HEK293 (cell line): ENCODE measurements around the gene BHLHE23.

Source experiments
- EGR2 ChIP-seq: fragments of 450-650 bp; formaldehyde crosslinking; IDR thresholded peaks from 2 replicates; pipeline ENCODE4 v1.5.1; 2016; ENCODE audit warnings: low read depth, missing biosample characterization, missing genetic modification characterization
- FEZF1 ChIP-seq: fragments of 450-650 bp; formaldehyde crosslinking; IDR thresholded peaks from 2 replicates; pipeline ENCODE4 v1.5.1; 2016; ENCODE audit warnings: missing biosample characterization, missing genetic modification characterization
- GLIS2 ChIP-seq: fragments of 450-650 bp; formaldehyde crosslinking; IDR thresholded peaks from 2 replicates; pipeline ENCODE4 v1.5.1; 2016; ENCODE audit warnings: missing biosample characterization, missing genetic modification characterization
- KLF16 ChIP-seq: fragments of 450-650 bp; formaldehyde crosslinking; IDR thresholded peaks from 2 replicates; pipeline ENCODE4 v1.5.1; 2017; ENCODE audit warnings: missing biosample characterization, missing genetic modification characterization
- KLF9 ChIP-seq: fragments of 450-650 bp; formaldehyde crosslinking; IDR thresholded peaks from 2 replicates; pipeline ENCODE4 v1.5.1; 2016; ENCODE audit warnings: missing biosample characterization, missing genetic modification characterization, low read depth
- TCF7L2 ChIP-seq: IDR thresholded peaks from 2 replicates; pipeline ENCODE4 v1.6.1; 2011; ENCODE audit warnings: low read depth, mild to moderate bottlenecking, inconsistent platforms, low read length, moderate library complexity, borderline replicate concordance
- WT1 ChIP-seq: fragments of 450-650 bp; formaldehyde crosslinking; IDR thresholded peaks from 2 replicates; pipeline ENCODE4 v1.5.1; 2016; ENCODE audit warnings: missing biosample characterization, missing genetic modification characterization
- ZBTB1 ChIP-seq: fragments of 450-650 bp; formaldehyde crosslinking; IDR thresholded peaks from 2 replicates; pipeline ENCODE4 v1.5.1; 2016; ENCODE audit warnings: missing biosample characterization, missing genetic modification characterization
- ZBTB21 ChIP-seq: fragments of 450-650 bp; formaldehyde crosslinking; IDR thresholded peaks from 2 replicates; pipeline ENCODE4 v1.5.1; 2017; ENCODE audit warnings: missing biosample characterization, missing genetic modification characterization
- ZBTB7A ChIP-seq: fragments of 450-650 bp; formaldehyde crosslinking; IDR thresholded peaks from 2 replicates; pipeline ENCODE4 v1.5.1; 2016; ENCODE audit warnings: low read depth, missing biosample characterization, missing genetic modification characterization
- ZFP37 ChIP-seq: fragments of 450-650 bp; formaldehyde crosslinking; IDR thresholded peaks from 2 replicates; pipeline ENCODE4 v1.5.1; 2016; ENCODE audit warnings: missing biosample characterization, missing genetic modification characterization
- ZNF121 ChIP-seq: fragments of 450-650 bp; formaldehyde crosslinking; IDR thresholded peaks from 2 replicates; pipeline ENCODE4 v1.5.1; 2016; ENCODE audit warnings: missing biosample characterization, missing genetic modification characterization
- ZNF132 ChIP-seq: fragments of 450-650 bp; formaldehyde crosslinking; IDR thresholded peaks from 2 replicates; pipeline ENCODE4 v1.5.1; 2017; ENCODE audit warnings: missing biosample characterization, missing genetic modification characterization, borderline replicate concordance
- ZNF140 ChIP-seq: fragments of 450-650 bp; formaldehyde crosslinking; IDR thresholded peaks from 2 replicates; pipeline ENCODE4 v1.5.1; 2016; ENCODE audit warnings: missing biosample characterization, missing genetic modification characterization
- ZNF19 ChIP-seq: fragments of 450-650 bp; formaldehyde crosslinking; IDR thresholded peaks from 2 replicates; pipeline ENCODE4; 2016; ENCODE audit warnings: missing biosample characterization, missing genetic modification characterization, low read depth
- ZNF2 ChIP-seq: fragments of 450-650 bp; formaldehyde crosslinking; IDR thresholded peaks from 2 replicates; pipeline ENCODE4 v1.5.1; 2016; ENCODE audit warnings: missing biosample characterization, missing genetic modification characterization
- ZNF223 ChIP-seq: fragments of 450-650 bp; formaldehyde crosslinking; IDR thresholded peaks from 2 replicates; pipeline ENCODE4 v1.5.1; 2016; ENCODE audit warnings: missing biosample characterization, missing genetic modification characterization
- ZNF24 ChIP-seq: fragments of 450-650 bp; formaldehyde crosslinking; IDR thresholded peaks from 2 replicates; pipeline ENCODE4 v1.5.1; 2016; ENCODE audit warnings: missing biosample characterization, missing genetic modification characterization
- ZNF302 ChIP-seq: fragments of 450-650 bp; formaldehyde crosslinking; IDR thresholded peaks from 2 replicates; pipeline ENCODE4 v1.5.1; 2016; ENCODE audit warnings: missing biosample characterization, missing genetic modification characterization, low read depth
- ZNF354C ChIP-seq: fragments of 450-650 bp; formaldehyde crosslinking; IDR thresholded peaks from 2 replicates; pipeline ENCODE4 v1.5.1; 2016; ENCODE audit warnings: missing biosample characterization, missing genetic modification characterization, low read depth, borderline replicate concordance
- ZNF48 ChIP-seq: fragments of 450-650 bp; formaldehyde crosslinking; IDR thresholded peaks from 2 replicates; pipeline ENCODE4 v1.5.1; 2016; ENCODE audit warnings: missing biosample characterization, missing genetic modification characterization
- ZNF501 ChIP-seq: fragments of 450-650 bp; formaldehyde crosslinking; IDR thresholded peaks from 2 replicates; pipeline ENCODE4 v1.5.1; 2016; ENCODE audit warnings: missing biosample characterization, missing genetic modification characterization
- ZNF549 ChIP-seq: fragments of 450-650 bp; IDR thresholded peaks from 2 replicates; pipeline ENCODE4 v1.5.1; 2018; ENCODE audit warnings: missing biosample characterization, missing genetic modification characterization, mild to moderate bottlenecking, inconsistent platforms, moderate library complexity
- ZNF596 ChIP-seq: fragments of 450-650 bp; IDR thresholded peaks from 2 replicates; pipeline ENCODE4 v1.5.0; 2018; ENCODE audit warnings: missing biosample characterization, mild to moderate bottlenecking, missing genetic modification characterization, moderate library complexity
- ZNF664 ChIP-seq: fragments of 450-650 bp; formaldehyde crosslinking; IDR thresholded peaks from 2 replicates; pipeline ENCODE4 v1.5.1; 2016; ENCODE audit warnings: missing biosample characterization, missing genetic modification characterization
- ZNF837 ChIP-seq: fragments of 450-650 bp; formaldehyde crosslinking; IDR thresholded peaks from 2 replicates; pipeline ENCODE4 v1.5.1; 2016; ENCODE audit warnings: missing biosample characterization, missing genetic modification characterization
- TF ChIP-seq, protein P1 (sequence below): fragments of 450-650 bp; formaldehyde crosslinking; IDR thresholded peaks from 2 replicates; pipeline ENCODE4 v1.5.1; 2016; ENCODE audit warnings: missing biosample characterization, missing genetic modification characterization, borderline replicate concordance
- TF ChIP-seq, protein P2 (sequence below): fragments of 450-650 bp; formaldehyde crosslinking; IDR thresholded peaks from 2 replicates; pipeline ENCODE4 v1.5.1; 2016; ENCODE audit warnings: missing biosample characterization, missing genetic modification characterization
- TF ChIP-seq, protein P3 (sequence below): fragments of 450-650 bp; formaldehyde crosslinking; optimal IDR thresholded peaks from 2 replicates; pipeline ENCODE3; 2016; ENCODE audit warnings: missing biosample characterization, mild to moderate bottlenecking, missing genetic modification characterization
- TF ChIP-seq, protein P4 (sequence below): fragments of 450-650 bp; formaldehyde crosslinking; IDR thresholded peaks from 2 replicates; pipeline ENCODE4 v1.5.1; 2017; ENCODE audit warnings: missing biosample characterization, missing genetic modification characterization
- TF ChIP-seq, protein P5 (sequence below): fragments of 450-650 bp; formaldehyde crosslinking; IDR thresholded peaks from 2 replicates; pipeline ENCODE4 v1.5.1; 2016; ENCODE audit warnings: missing biosample characterization, missing genetic modification characterization
- TF ChIP-seq, protein P6 (sequence below): sonication (generic); formaldehyde crosslinking; IDR thresholded peaks from 2 replicates; pipeline ENCODE4 v1.8.1; 2022; ENCODE audit warnings: mild to moderate bottlenecking, moderate library complexity, missing genetic modification reagents

Gene BHLHE23

DNA sequence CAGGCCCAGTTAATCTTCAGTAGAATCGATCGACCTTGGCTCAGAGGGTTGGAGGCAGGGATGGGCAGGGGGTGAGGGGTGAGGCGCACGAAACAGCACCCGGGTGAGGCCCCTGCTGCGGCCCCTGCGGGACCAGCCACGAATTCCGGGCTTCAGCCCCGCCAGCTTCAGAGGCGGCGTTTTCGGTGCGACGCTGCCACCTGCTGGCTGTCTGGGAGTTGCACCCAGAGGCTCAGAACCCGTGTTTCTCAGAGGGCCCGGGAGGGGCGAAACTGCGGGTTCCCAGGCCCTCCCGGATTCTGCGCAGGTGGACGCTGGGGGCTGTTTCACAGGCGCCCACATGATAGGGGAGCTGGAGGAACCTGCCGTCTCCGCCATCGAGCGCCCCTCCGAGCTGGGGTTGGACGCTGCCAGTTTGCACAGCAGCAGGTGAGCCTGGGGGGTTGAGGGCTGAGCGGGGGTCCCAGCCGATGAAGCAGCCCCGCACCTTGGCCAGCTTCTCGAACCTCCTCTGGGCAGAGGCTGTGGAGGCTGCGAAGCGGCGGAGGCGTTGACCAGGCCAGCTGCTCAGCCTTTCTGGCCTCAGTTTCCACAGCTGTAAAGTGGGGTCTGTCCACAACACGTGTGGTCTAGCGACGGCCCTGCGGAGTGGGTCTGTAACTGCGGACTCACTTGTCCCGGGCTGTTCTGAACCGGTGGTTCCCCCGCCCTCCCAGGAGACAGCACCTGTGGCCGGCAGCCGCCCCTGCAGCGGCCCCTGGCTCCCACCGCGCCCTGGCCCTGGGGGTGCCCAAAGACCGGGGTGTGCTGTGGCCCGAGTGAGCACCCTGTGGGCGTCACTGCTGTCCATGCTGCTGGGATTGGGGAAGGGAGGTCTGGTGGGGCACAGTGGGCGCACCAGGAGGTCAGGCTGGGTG is 2.5 kb upstream of the BHLHE23 start (continued):
- TF ChIP-seq, protein P1, sequence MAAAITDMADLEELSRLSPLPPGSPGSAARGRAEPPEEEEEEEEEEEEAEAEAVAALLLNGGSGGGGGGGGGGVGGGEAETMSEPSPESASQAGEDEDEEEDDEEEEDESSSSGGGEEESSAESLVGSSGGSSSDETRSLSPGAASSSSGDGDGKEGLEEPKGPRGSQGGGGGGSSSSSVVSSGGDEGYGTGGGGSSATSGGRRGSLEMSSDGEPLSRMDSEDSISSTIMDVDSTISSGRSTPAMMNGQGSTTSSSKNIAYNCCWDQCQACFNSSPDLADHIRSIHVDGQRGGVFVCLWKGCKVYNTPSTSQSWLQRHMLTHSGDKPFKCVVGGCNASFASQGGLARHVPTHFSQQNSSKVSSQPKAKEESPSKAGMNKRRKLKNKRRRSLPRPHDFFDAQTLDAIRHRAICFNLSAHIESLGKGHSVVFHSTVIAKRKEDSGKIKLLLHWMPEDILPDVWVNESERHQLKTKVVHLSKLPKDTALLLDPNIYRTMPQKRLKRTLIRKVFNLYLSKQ (tag by site-specific recombination) = no peak
- TF ChIP-seq ZNF664 (tag by site-specific recombination) (no peak), ZNF140 (no peak), WT1 (tag by site-specific recombination) (no peak), ZBTB1 (tag by site-specific recombination) (no peak), ZNF24 (tag by site-specific recombination) (no peak), ZNF132 (no peak), ZNF302 (tag by site-specific recombination) (no peak), FEZF1 (tag by site-specific recombination) (no peak), ZNF596 (tag by site-specific recombination) (no peak), KLF16 (tag by site-specific recombination) (peak; percentile 71), ZNF223 (tag by site-specific recombination) (no peak), EGR2 (no peak), ZNF837 (tag by site-specific recombination) (no peak), ZNF501 (tag by site-specific recombination) (0 out of 2 replicates have a peak, but pooled peaks have one; percentile 29), ZNF19 (no peak), GLIS2 (peak; percentile 32; the same call in 1 of the 2 replicates), ZNF549 (tag by site-specific recombination) (no peak), ZNF48 (no peak), ZNF121 (tag by site-specific recombination) (peak; percentile 24; the same call in 1 of the 2 replicates), ZBTB7A (tag by site-specific recombination) (no peak), ZNF354C (tag by site-specific recombination) (no peak), KLF9 (tag by site-specific recombination) (no peak), ZFP37 (tag by site-specific recombination) (0 out of 2 replicates have a peak, but pooled peaks have one; percentile 25), ZBTB21 (tag by site-specific recombination) (no peak), ZNF2 (no peak), TCF7L2 (no peak)
- TF ChIP-seq, protein P2, sequence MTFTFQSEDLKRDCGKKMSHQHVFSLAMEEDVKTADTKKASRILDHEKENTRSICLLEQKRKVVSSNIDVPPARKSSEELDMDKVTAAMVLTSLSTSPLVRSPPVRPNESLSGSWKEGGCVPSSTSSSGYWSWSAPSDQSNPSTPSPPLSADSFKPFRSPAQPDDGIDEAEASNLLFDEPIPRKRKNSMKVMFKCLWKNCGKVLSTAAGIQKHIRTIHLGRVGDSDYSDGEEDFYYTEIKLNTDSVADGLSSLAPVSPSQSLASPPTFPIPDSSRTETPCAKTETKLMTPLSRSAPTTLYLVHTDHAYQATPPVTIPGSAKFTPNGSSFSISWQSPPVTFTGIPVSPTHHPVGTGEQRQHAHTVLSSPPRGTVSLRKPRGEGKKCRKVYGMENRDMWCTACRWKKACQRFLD = no peak
- TF ChIP-seq, protein P3, sequence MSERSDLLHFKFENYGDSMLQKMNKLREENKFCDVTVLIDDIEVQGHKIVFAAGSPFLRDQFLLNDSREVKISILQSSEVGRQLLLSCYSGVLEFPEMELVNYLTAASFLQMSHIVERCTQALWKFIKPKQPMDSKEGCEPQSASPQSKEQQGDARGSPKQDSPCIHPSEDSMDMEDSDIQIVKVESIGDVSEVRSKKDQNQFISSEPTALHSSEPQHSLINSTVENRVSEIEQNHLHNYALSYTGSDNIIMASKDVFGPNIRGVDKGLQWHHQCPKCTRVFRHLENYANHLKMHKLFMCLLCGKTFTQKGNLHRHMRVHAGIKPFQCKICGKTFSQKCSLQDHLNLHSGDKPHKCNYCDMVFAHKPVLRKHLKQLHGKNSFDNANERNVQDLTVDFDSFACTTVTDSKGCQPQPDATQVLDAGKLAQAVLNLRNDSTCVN = peak; percentile 29
- TF ChIP-seq, protein P4, sequence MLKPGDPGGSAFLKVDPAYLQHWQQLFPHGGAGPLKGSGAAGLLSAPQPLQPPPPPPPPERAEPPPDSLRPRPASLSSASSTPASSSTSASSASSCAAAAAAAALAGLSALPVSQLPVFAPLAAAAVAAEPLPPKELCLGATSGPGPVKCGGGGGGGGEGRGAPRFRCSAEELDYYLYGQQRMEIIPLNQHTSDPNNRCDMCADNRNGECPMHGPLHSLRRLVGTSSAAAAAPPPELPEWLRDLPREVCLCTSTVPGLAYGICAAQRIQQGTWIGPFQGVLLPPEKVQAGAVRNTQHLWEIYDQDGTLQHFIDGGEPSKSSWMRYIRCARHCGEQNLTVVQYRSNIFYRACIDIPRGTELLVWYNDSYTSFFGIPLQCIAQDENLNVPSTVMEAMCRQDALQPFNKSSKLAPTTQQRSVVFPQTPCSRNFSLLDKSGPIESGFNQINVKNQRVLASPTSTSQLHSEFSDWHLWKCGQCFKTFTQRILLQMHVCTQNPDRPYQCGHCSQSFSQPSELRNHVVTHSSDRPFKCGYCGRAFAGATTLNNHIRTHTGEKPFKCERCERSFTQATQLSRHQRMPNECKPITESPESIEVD (tag by site-specific recombination) = no peak
- TF ChIP-seq, protein P5, sequence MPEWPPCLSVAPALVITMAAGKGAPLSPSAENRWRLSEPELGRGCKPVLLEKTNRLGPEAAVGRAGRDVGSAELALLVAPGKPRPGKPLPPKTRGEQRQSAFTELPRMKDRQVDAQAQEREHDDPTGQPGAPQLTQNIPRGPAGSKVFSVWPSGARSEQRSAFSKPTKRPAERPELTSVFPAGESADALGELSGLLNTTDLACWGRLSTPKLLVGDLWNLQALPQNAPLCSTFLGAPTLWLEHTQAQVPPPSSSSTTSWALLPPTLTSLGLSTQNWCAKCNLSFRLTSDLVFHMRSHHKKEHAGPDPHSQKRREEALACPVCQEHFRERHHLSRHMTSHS = no peak
- TF ChIP-seq, protein P6, sequence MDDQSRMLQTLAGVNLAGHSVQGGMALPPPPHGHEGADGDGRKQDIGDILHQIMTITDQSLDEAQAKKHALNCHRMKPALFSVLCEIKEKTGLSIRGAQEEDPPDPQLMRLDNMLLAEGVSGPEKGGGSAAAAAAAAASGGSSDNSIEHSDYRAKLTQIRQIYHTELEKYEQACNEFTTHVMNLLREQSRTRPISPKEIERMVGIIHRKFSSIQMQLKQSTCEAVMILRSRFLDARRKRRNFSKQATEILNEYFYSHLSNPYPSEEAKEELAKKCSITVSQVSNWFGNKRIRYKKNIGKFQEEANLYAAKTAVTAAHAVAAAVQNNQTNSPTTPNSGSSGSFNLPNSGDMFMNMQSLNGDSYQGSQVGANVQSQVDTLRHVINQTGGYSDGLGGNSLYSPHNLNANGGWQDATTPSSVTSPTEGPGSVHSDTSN (CRISPR knock-in tag) = no peak
